GM12878 (cell line): ENCODE results near the gene EFCAB7. TPM values are rescaled to one million over a fixed set of nuclear protein-coding genes. Genes with fewer than 3 reads are reported as not detected.

ENCODE experiments used
- CHD1 ChIP-seq: IDR thresholded peaks from 2 replicates; pipeline ENCODE4 v1.6.1; 2012; ENCODE audit warnings: low read depth, low read length, improper control_type of control experiment
- MEF2A ChIP-seq: IDR thresholded peaks from 2 replicates; pipeline ENCODE4 v1.6.1; 2011; ENCODE audit warnings: low read depth, mild to moderate bottlenecking, low read length, moderate library complexity; ENCODE audit not compliant: insufficient read depth
- NFXL1 ChIP-seq: fragments of 450-650 bp; IDR thresholded peaks from 2 replicates; pipeline ENCODE4 v1.6.1; 2017; ENCODE audit warnings: antibody characterized with exemption, mild to moderate bottlenecking, borderline replicate concordance
- PAX5 ChIP-seq: IDR thresholded peaks from 2 replicates; pipeline ENCODE4 v1.6.1; 2011; ENCODE audit warnings: low read depth, low read length, borderline replicate concordance
- SUZ12 ChIP-seq: fragments of 200-600 bp; sonication (generic); IDR thresholded peaks from one replicate; pipeline ENCODE4 v1.6.1; 2018; ENCODE audit warnings: antibody characterized with exemption, mild to moderate bottlenecking; ENCODE audit not compliant: unreplicated experiment
- YBX1 ChIP-seq: fragments of 450-650 bp; IDR thresholded peaks from 2 replicates; pipeline ENCODE4 v1.6.1; 2016; ENCODE audit warnings: antibody characterized with exemption
- polyA plus RNA-seq, 11 experiments: library from polyadenylated mRNA; depleted of rRNA in 4 of 11; unstranded in 6 of 11; stranded (reverse) in 5 of 11; fragments of >200 nt; fragmentation: Nextera tagmentation in 4 of 11; fragmentation: Illumina TruSeq in 1 of 11; extraction: Ambion mirVana in 4 of 11; extraction: Trizol in 1 of 11; gene quantifications; 1 replicate in 1 of 11; 2 replicates in 10 of 11; pipeline versions ENCODE4 v1.2.1 to v1.2.3, GENCODE V29; 2011 to 2016; ENCODE audit warnings: inconsistent platforms in 2 of 11, missing spikeins in 2 of 11, low read depth in 1 of 11
- total RNA-seq, 4 experiments: library from RNA; depleted of rRNA in 3 of 4; stranded (reverse); fragments of >200 nt in 3 of 4; fragmentation: Illumina TruSeq in 1 of 4; extraction: Trizol in 1 of 4; gene quantifications; 2 replicates each; pipeline versions ENCODE4 v1.2.1 to v1.2.3, GENCODE V29; 2013 to 2021
- TF ChIP-seq, protein P1 (sequence below): IDR thresholded peaks from 2 replicates; pipeline ENCODE4 v1.6.1; 2012; ENCODE audit warnings: mild to moderate bottlenecking, low read depth, low read length
- TF ChIP-seq, protein P2 (sequence below): fragments of 450-650 bp; conservative IDR thresholded peaks from 2 replicates; pipeline ENCODE4 v1.6.1; 2017; ENCODE audit warnings: mild to moderate bottlenecking, moderate library complexity

Gene EFCAB7
- total and polyA plus RNA-seq, 10 of the 15 experiments (the other 5 are each of a cell fraction or from before 2014, with no cell fraction given) = 4.4 to 9.8 (median 5.7) TPM

DNA sequence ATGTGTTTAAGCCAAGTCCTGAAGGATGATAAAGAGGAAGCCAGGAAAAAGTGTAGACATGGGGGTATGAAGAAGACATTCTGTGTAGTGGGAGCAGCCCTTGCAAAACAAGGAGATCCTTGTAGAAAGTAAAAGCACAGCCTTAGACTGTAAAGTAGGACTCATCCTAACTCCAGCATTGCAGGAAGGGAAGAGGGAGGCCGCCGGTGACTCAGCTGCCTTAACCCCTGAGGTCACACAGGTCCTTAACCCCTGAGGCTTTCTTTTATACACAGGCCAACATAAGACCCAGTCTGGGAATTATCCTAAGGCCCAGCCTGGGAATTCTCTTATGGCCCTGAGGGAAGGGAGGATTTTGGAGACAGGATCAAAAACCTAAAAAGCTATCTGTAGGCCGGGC lies 87.9 kb downstream of the EFCAB7 start (continued):
- TF ChIP-seq CHD1 = no peak
- no peak for TF ChIP-seq MEF2A
- no peak for TF ChIP-seq SUZ12
- TF ChIP-seq PAX5 = no peak
- no peak for TF ChIP-seq NFXL1
- TF ChIP-seq, protein P1, sequence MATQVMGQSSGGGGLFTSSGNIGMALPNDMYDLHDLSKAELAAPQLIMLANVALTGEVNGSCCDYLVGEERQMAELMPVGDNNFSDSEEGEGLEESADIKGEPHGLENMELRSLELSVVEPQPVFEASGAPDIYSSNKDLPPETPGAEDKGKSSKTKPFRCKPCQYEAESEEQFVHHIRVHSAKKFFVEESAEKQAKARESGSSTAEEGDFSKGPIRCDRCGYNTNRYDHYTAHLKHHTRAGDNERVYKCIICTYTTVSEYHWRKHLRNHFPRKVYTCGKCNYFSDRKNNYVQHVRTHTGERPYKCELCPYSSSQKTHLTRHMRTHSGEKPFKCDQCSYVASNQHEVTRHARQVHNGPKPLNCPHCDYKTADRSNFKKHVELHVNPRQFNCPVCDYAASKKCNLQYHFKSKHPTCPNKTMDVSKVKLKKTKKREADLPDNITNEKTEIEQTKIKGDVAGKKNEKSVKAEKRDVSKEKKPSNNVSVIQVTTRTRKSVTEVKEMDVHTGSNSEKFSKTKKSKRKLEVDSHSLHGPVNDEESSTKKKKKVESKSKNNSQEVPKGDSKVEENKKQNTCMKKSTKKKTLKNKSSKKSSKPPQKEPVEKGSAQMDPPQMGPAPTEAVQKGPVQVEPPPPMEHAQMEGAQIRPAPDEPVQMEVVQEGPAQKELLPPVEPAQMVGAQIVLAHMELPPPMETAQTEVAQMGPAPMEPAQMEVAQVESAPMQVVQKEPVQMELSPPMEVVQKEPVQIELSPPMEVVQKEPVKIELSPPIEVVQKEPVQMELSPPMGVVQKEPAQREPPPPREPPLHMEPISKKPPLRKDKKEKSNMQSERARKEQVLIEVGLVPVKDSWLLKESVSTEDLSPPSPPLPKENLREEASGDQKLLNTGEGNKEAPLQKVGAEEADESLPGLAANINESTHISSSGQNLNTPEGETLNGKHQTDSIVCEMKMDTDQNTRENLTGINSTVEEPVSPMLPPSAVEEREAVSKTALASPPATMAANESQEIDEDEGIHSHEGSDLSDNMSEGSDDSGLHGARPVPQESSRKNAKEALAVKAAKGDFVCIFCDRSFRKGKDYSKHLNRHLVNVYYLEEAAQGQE = no peak
- TF ChIP-seq YBX1 = no peak
- TF ChIP-seq, protein P2, sequence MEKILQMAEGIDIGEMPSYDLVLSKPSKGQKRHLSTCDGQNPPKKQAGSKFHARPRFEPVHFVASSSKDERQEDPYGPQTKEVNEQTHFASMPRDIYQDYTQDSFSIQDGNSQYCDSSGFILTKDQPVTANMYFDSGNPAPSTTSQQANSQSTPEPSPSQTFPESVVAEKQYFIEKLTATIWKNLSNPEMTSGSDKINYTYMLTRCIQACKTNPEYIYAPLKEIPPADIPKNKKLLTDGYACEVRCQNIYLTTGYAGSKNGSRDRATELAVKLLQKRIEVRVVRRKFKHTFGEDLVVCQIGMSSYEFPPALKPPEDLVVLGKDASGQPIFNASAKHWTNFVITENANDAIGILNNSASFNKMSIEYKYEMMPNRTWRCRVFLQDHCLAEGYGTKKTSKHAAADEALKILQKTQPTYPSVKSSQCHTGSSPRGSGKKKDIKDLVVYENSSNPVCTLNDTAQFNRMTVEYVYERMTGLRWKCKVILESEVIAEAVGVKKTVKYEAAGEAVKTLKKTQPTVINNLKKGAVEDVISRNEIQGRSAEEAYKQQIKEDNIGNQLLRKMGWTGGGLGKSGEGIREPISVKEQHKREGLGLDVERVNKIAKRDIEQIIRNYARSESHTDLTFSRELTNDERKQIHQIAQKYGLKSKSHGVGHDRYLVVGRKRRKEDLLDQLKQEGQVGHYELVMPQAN = no peak
